BE2C (cell line): Measurements from ENCODE around the gene CTDNEP1.
A peak's percentile ranks its signal among the peaks of the same experiment; 100 is the strongest.
"Not testable (repeated sequence)": the region's sequence is repeated elsewhere in the genome, so short reads cannot be mapped to it uniquely, and the experiment has no call there.

Experiments
- DNase-seq: peaks from one replicate; pipeline ENCODE4 v3.0.0-alpha.2; 2020
- H3K27me3 ChIP-seq: fragments of 250-450 bp; sonication (Bioruptor Pico); 2 replicates; pipeline ENCODE4 v1.5.1; 2020; ENCODE audit warnings: mild to moderate bottlenecking
- H3K36me3 ChIP-seq: fragments of 250-450 bp; sonication (Bioruptor Pico); 2 replicates; pipeline ENCODE4 v1.5.1; 2020; ENCODE audit warnings: mild to moderate bottlenecking
- H3K4me1 ChIP-seq: fragments of 250-450 bp; sonication (Bioruptor Pico); 2 replicates; pipeline ENCODE4 v1.5.1; 2020
- H3K4me3 ChIP-seq: 2 replicates; pipeline ENCODE4 v1.5.1; 2011; ENCODE audit warnings: low read depth, low read length
- H3K9me3 ChIP-seq: fragments of 250-450 bp; sonication (Bioruptor Pico); 2 replicates; pipeline ENCODE4 v1.5.1; 2020
- CTCF ChIP-seq: IDR thresholded peaks from 2 replicates; pipeline ENCODE4 v1.5.1; 2012; ENCODE audit warnings: mild to moderate bottlenecking, low read depth, low read length

Gene CTDNEP1

GRCh38 chr17:7246779-7247178 is 4.8 kb downstream of the CTDNEP1 start:
- Histone ChIP-seq H3K4me1 (no peaks in the 10 kb centered on the region), H3K36me3 (peaks cover 3% of the 10 kb centered on the region)
- DNase-seq: no peak

GRCh38 chr17:7243838-7244237 is 7.7 kb downstream of the CTDNEP1 start:
- not testable (repeated sequence) for H3K4me1 ChIP-seq, H3K4me3 ChIP-seq, DNase-seq, H3K36me3 ChIP-seq, H3K27me3 ChIP-seq, H3K9me3 ChIP-seq

More at GRCh38 chr17:7246779-7247178, 4.8 kb downstream of the CTDNEP1 start:
- no peaks in the 10 kb centered on the region for H3K27me3 ChIP-seq
- H3K9me3 ChIP-seq: no peaks in the 10 kb centered on the region
- no peak for TF ChIP-seq CTCF
- no peak overlapping the region for H3K4me3 ChIP-seq

GRCh38 chr17:7243453-7243729 is 8.1 kb downstream of the CTDNEP1 start:
- TF ChIP-seq CTCF: no peak
- Histone ChIP-seq H3K27me3 (no peaks in the 10 kb centered on the region), H3K4me1 (no peaks in the 10 kb centered on the region), H3K4me3 (peak overlapping the region; percentile 82), H3K9me3 (no peaks in the 10 kb centered on the region), H3K36me3 (peaks cover 6% of the 10 kb centered on the region)
- no peak for DNase-seq

- Histone ChIP-seq H3K4me3 (peak overlapping the region; percentile 82), H3K36me3 (peaks cover 6% of the 10 kb centered on the region), H3K4me1 (no peaks in the 10 kb centered on the region), H3K27me3 (no peaks in the 10 kb centered on the region), H3K9me3 (no peaks in the 10 kb centered on the region)
- peak; percentile 88 for DNase-seq
- TF ChIP-seq CTCF: no peak
Observed at GRCh38 chr17:7242717-7243452, 8.6 kb downstream of the CTDNEP1 start.

- DNase-seq: peak; percentile 78
- Histone ChIP-seq H3K36me3 (peaks cover 10% of the 10 kb centered on the region), H3K4me1 (no peaks in the 10 kb centered on the region), H3K27me3 (no peaks in the 10 kb centered on the region), H3K4me3 (peak within 1 kb of the TSS; percentile 82), H3K9me3 (no peaks in the 10 kb centered on the region)
- TF ChIP-seq CTCF: no peak
Observed at GRCh38 chr17:7241783-7242716, 9.5 kb downstream of the CTDNEP1 start, which contains the start of gene GABARAP. Gene GABARAP (minus strand): TSS chr17:7242449. CDS start chr17:7242330, 119 bp downstream.

DNA sequence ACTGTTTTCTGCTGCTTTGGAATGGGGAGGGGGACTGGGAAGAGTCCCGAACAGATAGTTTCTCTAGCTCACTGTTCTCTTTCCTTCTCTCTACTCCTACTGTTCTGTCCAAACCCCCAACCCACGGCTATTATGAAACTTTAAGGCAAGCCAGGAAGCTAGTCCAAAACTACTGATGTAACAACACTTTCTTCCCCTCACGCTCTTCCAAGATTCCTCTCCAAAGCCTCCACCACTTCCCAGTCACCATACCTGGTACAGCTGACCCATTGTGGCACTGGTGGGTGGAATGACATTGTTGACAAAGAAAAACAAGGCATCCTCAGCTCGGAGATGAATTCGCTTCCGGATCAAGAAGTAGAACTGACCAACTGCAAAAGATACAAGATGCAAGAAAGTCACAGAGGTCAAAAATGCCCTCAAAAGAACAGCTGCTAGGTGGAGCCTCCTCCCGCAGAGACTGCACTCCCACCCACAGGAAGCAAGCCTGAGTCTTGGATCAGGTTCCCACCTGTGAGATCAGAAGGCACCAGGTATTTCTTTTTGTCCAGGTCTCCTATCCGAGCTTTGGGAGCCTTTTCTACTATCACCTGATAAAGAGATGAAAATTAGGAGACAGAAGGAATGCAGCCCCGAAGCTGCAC is 10.3 kb downstream of the CTDNEP1 start:
- no peak for DNase-seq
- peak overlapping the region; percentile 82 for H3K4me3 ChIP-seq
- H3K27me3 ChIP-seq: no peaks in the 10 kb centered on the region
- peaks cover 18% of the 10 kb centered on the region for H3K36me3 ChIP-seq
- no peak for TF ChIP-seq CTCF
- no peaks in the 10 kb centered on the region for H3K9me3 ChIP-seq
- no peaks in the 10 kb centered on the region for H3K4me1 ChIP-seq
